ENCODE results near the gene KBTBD8.
A peak's percentile ranks its signal among the peaks of the same experiment; 100 is the strongest.

Gene KBTBD8

GRCh38 chr3:66996696-66997095, 1.4 kb upstream of the KBTBD8 start:
- H3K4me3 ChIP-seq (ENCODE audit: low read depth, low read length), result no peak overlapping the region

DNA sequence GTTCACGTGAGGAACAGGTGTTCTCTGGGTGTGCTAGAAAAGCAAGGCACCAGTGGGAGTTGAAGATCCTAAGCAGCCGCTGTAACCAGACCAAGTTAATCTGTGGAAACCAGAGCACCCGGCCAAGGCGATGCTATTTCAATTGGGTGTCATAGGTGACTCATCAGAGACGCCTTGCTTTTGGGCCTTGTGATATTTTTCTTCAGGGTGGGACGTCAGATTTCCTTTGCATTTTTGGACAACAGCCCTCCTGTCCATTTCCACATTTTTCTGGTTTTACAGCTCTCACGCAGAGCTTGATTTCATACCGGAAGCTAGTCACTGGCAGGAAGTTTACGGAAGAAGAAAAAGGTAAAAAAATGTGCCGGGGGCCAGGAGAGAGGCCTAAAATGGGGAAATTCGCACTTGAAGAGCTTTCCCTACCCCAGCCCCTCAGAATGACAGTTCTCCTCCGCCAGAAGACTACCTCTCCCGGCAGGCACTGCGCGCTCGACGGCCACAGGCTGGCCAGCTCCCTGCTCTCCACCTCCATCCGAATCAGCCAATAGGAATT, 471 bp upstream of the KBTBD8 start:
- H3K4me3 ChIP-seq (ENCODE audit: low read depth, low read length), result peak overlapping the region; percentile 83

DNA sequence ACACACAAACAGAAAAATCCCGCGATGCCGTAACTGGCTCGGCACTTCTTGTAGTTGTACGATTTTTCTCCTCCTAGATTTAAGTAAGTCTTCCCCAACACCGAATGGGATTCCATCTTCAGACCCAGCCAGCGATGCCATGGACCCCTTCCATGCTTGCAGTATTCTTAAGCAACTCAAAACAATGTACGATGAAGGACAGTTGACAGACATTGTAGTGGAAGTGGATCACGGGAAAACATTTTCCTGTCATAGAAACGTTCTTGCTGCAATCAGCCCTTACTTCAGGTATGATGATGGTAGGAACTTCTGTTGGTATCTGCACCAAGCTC, 763 bp downstream of the KBTBD8 start:
- peak overlapping the region; percentile 83 for H3K4me3 ChIP-seq (ENCODE audit: low read depth, low read length)

GRCh38 chr3:67000009-67000408, 1.9 kb downstream of the KBTBD8 start:
- H3K4me3 ChIP-seq (ENCODE audit: low read depth, low read length), result no peak overlapping the region

DNA sequence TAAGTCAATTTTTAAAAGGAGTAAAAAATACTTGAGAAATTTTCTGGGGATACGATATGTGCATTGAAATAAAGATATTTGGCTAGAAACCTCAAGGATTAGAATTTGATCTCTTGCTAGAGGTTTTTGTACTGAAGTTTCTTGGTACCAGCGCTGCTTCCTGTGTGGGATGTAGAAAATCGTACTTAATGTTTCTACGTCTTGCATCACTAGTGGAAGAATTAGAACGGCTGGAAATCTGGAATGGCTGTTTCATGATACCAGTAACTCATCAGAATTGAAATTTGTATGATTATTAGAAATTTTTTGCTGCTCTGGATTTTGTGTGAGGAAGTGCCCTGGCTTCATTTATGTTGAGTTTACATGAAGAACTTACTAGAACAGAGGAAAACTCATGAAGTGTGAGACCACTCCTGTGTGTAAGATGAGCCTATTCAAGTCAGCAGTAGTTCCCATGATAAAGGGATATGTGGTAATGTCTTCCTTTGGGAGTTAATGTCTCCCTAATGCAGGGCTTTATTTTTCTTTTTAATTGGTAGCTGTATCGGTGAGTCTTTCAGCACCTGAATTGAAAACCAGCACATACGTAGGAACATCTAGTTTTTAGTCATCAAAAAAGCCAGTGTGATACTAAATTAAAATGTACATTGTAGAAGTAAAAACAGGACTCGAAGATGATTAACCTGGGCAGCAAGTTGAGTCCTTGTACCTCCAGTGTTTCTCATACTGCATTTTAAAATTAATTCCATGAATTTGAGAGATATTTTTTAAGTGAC, 3.2 kb downstream of the KBTBD8 start:
- H3K4me3 ChIP-seq (ENCODE audit: low read depth, low read length), result no peak overlapping the region

DNA sequence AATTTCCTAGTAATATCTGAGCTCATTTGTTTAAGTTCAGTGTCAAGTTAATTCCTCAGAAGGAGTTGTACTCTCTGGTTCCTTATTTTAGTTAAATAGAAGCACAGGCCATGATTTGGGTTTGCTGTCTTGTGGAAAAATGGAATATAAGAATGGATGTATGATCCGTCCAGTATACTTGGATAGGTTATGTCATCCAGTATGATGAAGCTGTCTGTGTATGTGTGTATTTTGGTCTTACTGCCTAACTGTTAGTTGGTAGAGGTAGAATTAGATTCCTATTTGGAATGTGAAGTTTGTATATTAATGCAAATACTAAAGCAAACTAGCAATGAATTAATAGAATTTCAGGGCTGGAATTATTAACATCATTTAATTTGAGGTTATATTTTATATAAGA, 7.9 kb downstream of the KBTBD8 start:
- H3K4me3 ChIP-seq (ENCODE audit: low read depth, low read length), result no peak overlapping the region

GRCh38 chr3:67006460-67006859, 8.4 kb downstream of the KBTBD8 start:
- H3K4me3 ChIP-seq (ENCODE audit: low read depth, low read length), result no peak overlapping the region

GRCh38 chr3:67008388-67008787, 10.3 kb downstream of the KBTBD8 start:
- H3K4me3 ChIP-seq (ENCODE audit: low read depth, low read length), result no peak overlapping the region

GRCh38 chr3:67009716-67010115, 11.6 kb downstream of the KBTBD8 start:
- no peak overlapping the region for H3K4me3 ChIP-seq (ENCODE audit: low read depth, low read length)

- H3K4me3 ChIP-seq (ENCODE audit: low read depth, low read length), result no peak overlapping the region
Measured at GRCh38 chr3:67011414-67012131, 13.5 kb downstream of the KBTBD8 start.

- H3K4me3 ChIP-seq (ENCODE audit: low read depth, low read length), result no peak overlapping the region
Measured at GRCh38 chr3:67012564-67012963, 14.5 kb downstream of the KBTBD8 start.

GRCh38 chr3:67015702-67016484, 17.8 kb downstream of the KBTBD8 start:
- H3K4me3 ChIP-seq (ENCODE audit: low read depth, low read length), result no peak overlapping the region

GRCh38 chr3:67016522-67017080, 18.5 kb downstream of the KBTBD8 start:
- no peak overlapping the region for H3K4me3 ChIP-seq (ENCODE audit: low read depth, low read length)

DNA sequence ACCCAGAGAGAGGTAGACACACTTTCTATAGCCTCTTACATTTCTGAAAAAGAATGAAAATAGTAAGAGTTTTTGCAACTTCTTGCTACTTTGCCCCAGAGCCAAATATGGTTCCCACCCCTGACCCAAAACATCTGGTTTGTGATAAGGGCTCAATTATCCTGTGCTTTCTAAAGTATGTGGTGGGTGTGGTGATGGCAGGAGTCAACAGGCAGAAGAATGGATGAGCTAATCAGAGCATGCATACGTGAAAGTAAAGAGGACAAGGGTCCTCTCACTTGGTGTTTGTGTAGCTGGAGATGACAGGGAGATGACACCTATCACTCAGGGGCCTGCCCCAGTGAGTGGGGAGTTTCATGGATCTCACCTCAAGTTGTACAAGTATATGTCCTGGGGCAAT, 19.1 kb downstream of the KBTBD8 start:
- no peak overlapping the region for H3K4me3 ChIP-seq (ENCODE audit: low read depth, low read length)

DNA sequence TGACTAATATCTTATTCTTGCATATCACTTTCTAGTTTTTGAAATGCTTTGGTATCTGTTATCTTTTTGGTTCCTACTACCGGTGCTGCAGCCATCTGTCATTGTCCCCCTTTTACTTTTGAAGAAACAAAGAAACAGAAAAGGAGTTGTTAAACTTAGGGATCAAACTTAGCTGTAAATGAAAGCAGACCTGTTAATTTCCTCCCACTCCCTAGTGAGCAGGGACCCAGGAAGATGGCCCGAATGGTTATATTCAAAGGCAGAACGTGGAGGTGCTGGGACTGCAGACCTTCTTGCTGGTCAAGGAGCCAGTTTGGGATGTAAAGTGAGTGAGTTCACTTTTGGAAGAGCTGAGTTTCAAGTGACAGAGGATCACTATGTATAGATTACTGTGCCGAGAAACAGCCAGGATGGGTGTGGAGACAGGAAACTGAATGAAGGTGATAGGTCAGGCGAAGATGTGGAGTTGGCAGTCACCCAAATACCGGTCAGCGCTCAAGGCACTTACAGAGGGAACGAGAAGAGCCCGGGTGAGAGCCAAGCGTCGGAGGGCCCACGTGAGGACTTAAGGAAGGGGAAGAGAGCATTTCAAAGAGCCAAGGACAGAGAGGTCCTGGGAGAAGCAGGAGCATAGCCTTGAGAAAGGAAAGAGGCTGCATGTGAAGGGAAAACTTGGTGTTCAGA, 20.1 kb downstream of the KBTBD8 start:
- no peak overlapping the region for H3K4me3 ChIP-seq (ENCODE audit: low read depth, low read length)

GRCh38 chr3:67018789-67019526, 20.9 kb downstream of the KBTBD8 start:
- no peak overlapping the region for H3K4me3 ChIP-seq (ENCODE audit: low read depth, low read length)

DNA sequence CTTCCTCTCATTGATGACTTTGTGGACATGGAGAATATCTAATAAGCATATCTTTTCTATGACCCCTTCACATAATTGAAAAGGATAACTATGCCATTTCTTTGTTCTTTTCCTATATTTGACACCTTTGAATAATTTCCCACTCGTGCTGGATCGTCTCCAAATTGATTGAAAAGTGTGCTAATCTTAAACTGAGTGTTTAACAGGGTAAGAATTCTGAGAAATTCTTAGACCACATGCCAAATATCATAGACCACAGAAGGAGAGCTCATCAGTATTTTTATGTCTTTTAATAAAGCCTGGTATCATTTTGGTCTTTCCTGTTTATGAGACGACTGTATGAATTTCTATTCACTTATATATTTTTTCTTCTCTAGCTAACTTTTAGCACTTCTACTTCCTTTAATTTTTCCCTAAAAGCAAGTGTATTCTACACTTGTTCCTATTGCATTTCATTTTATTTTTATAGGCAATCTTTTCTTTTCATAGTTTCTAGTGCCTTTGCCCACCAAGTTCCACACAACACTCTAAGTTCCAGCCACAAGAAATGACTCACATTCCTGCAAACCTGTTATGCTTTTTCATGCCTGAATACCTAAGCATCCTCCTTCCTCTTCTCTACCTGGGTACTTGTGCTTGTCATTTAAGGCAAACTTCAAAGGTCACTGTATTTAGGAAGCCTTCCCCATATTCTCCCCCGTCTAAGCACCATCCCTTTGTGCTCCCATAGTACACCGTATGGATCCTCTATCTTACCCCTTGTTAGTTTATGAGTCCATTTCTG, 30.1 kb downstream of the KBTBD8 start:
- H3K4me3 ChIP-seq (ENCODE audit: low read depth, low read length), result no peak overlapping the region

GRCh38 chr3:67030785-67031740, 33.0 kb downstream of the KBTBD8 start:
- no peak overlapping the region for H3K4me3 ChIP-seq (ENCODE audit: low read depth, low read length)

Measured in iPS-11a (cell line).